Bronchial epithelial cell (primary cell): ENCODE data around the gene PM20D1. TPM values are rescaled to one million over a fixed set of nuclear protein-coding genes. Genes with fewer than 3 reads are reported as not detected.

Experiments used
- DNase-seq: peaks from one replicate; pipeline ENCODE4 v3.0.0-alpha.2; 2010; ENCODE audit warnings: low read depth
- FAIRE-seq: peaks from 2 replicates; lab custom pipeline; 2011; peaks lifted over from hg19 to GRCh38; lab: Jason Lieb, UNC
- H3K27me3 ChIP-seq: 2 replicates; pipeline ENCODE4 v1.5.1; 2011; ENCODE audit warnings: low read length; ENCODE audit not compliant: control insufficient read depth, insufficient read depth
- H3K36me3 ChIP-seq: 2 replicates; pipeline ENCODE4 v1.5.1; 2011; ENCODE audit warnings: low read length; ENCODE audit not compliant: control insufficient read depth, insufficient read depth
- H3K4me3 ChIP-seq: 2 replicates; pipeline ENCODE4 v1.5.1; 2011; ENCODE audit warnings: mild to moderate bottlenecking, low read depth, low read length, control low read depth
- CTCF ChIP-seq: IDR thresholded peaks from 2 replicates; pipeline ENCODE4 v1.5.1; 2011; ENCODE audit warnings: mild to moderate bottlenecking, moderate library complexity, low read length, control low read depth, inconsistent platforms; ENCODE audit not compliant: insufficient read depth, severe bottlenecking
- total RNA-seq: library from RNA; depleted of rRNA; stranded (reverse); fragments of >200 nt; gene quantifications from 2 replicates; pipeline ENCODE4 v1.2.1, GENCODE V29; 2014

PM20D1 gene
- total RNA-seq, 1 donor from 2014 or later: not detected

DNA sequence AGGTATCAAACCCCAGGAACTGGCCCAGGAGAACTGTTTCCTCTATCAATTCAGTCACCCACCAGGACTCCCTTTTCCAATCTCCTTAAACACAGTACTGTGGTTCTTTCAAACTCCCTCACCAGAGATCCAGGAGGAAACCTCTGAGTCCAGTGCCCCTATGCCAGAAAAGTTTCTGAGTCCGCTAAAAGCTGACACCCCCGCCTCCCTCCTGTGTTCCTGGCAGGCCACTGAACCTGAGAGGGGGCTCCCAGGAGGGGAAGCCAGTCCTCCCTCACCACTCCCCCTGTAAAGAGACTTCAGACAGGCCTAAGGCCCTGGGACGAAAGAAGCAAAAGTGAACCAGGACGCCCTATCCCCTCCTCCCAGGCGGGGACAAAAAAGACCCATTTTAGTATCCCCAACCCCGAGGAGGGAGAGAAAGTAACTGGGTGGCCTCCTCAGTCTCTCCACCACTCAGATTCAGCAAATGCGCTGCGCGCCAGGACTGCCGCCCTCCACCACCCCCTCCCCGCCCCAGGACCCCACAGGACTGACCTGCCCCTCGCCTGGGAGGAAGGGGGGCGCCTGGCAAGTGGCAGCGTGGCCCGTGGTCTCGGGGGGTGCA is 37.6 kb downstream of the PM20D1 start:
- no peak for DNase-seq

DNA sequence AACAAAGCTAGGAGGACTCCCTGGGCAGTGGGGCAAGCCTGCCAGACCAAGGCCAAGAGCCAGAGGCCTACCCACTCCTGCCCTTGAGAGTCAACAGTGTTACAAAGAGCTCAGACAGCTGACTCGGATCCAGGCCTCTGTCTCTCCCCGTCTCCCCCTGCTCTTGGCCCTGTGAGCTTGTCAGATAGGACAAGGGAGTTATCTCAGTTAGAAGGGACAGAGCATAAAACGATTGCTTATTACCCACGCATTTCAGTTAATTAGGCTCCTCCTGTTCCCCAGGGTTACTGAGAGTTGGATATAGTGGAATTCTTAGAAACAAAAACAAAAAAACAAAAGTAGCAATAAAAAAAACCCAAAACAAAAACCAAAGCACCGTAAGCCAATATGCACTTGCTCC is 38.3 kb downstream of the PM20D1 start:
- no peak for TF ChIP-seq CTCF
- DNase-seq (no peak), FAIRE-seq (no peak)
- Histone ChIP-seq H3K4me3 (no peak overlapping the region), H3K36me3 (peaks cover 5% of the 10 kb centered on the region), H3K27me3 (no peaks in the 10 kb centered on the region)

More for the DNA sequence above, 37.6 kb downstream of the PM20D1 start:
- Histone ChIP-seq H3K36me3 (peaks cover 5% of the 10 kb centered on the region), H3K27me3 (no peaks in the 10 kb centered on the region), H3K4me3 (peak overlapping the region; percentile 84)
- no peak for TF ChIP-seq CTCF
- no peak for FAIRE-seq

DNA sequence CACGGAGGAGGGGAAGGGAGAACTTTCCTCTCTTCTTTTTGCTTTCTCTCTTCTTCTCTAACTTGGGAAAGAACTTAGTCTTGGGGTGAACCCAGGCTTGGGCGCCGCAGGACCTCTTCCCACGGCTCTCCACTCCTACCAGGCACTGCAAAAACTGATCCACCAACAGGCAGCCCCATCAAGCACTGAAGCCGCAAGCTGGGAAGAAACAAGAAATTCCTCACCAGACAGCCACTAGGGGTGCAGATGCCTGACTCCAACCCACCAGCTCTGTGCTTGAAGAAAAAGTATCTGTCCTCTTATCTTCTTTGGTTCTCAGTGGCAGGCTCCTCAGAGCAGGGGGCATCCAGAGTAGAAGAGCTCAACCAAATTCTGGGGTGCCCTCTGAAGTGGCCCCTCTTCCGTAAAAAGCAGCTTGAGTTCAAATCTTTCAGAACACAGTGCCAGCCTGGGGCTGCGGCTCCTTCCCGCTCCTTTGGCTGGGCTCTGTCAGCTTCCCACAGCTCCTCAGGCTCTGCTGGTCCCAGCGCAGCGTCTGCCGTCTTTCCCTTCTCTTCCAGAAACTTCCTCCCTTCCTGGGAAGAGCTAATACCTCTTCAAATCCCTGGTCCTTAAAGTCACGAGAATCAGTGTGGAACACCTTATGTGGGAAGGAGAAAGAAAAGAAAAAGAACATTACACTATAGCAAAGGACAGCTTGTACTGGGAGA is 39.3 kb downstream of the PM20D1 start:
- FAIRE-seq (no peak), DNase-seq (no peak)
- no peak overlapping the region for H3K4me3 ChIP-seq
- peaks cover 5% of the 10 kb centered on the region for H3K36me3 ChIP-seq
- H3K27me3 ChIP-seq: no peaks in the 10 kb centered on the region
- peak; percentile 38 for TF ChIP-seq CTCF

DNA sequence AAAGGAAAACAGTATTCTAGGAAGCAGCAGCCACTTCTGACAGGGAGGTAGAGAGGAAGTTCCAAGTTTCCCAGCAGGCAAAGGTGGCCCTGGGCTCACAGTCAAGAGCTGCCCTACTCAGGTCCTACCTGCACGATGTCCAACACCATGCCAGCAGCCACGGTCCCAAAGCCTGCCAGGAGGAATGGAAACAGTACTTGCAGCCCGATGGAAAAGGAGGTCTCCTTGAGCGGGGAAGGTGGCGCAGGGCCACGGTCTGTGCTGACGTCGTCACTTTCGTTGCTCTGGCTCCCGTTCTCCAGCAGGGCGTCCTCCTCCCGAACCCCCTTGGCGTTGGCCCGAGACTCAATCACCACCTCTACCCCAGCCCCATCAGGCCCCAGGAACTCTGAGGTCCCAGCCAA is 40.0 kb downstream of the PM20D1 start:
- Histone ChIP-seq H3K27me3 (no peaks in the 10 kb centered on the region), H3K4me3 (no peak overlapping the region), H3K36me3 (peaks cover 5% of the 10 kb centered on the region)
- TF ChIP-seq CTCF: no peak
- DNase-seq (no peak), FAIRE-seq (no peak)

- no peak for DNase-seq
- FAIRE-seq: no peak
- Histone ChIP-seq H3K4me3 (no peak overlapping the region), H3K27me3 (no peaks in the 10 kb centered on the region), H3K36me3 (peaks cover 5% of the 10 kb centered on the region)
- TF ChIP-seq CTCF: no peak
Observed at GRCh38 chr1:205809469-205809868, 40.5 kb downstream of the PM20D1 start.
